ENCODE results near the gene TTLL5. TPM values are rescaled to one million over a fixed set of nuclear protein-coding genes. Genes with fewer than 3 reads are reported as not detected.

Gene TTLL5
- total and polyA plus RNA-seq, 2 of the 4 experiments (the other 2 are of a cell fraction): 11.9 to 16.7 TPM

GRCh38 chr14:75757644-75758402 lies 96.8 kb downstream of the TTLL5 start:
- H3K4me3 ChIP-seq (ENCODE audit: insufficient read depth, low read depth, low read length): no peak overlapping the region
- no peak overlapping the region for H2AK5ac ChIP-seq (ENCODE audit: low read depth, low read length)
- no peak overlapping the region for H4K8ac ChIP-seq (ENCODE audit: low read depth in 2 of 2, low read length in 2 of 2)
- TF ChIP-seq NFE2L2 (IDR thresholded peaks at IDR 0.05; ENCODE audit: low read depth, low read length) (no peak), USF2 (IDR thresholded peaks at IDR 0.05; ENCODE audit: low read depth, low read length) (no peak), MXI1 (IDR thresholded peaks at IDR 0.05; ENCODE audit: borderline replicate concordance, low read depth, low read length) (no peak), RFX5 (IDR thresholded peaks at IDR 0.05; ENCODE audit: low read depth, low read length) (no peak), ELK1 (IDR thresholded peaks at IDR 0.05; ENCODE audit: borderline replicate concordance, low read depth, low read length) (no peak), BHLHE40 (IDR thresholded peaks at IDR 0.05; ENCODE audit: low read depth, low read length) (no peak), CHD1 (IDR thresholded peaks at IDR 0.05; ENCODE audit: low read depth, low read length) (no peak), POLR2A (IDR thresholded peaks at IDR 0.05; ENCODE audit: low read depth, low read length) (no peak), RCOR1 (IDR thresholded peaks at IDR 0.05; ENCODE audit: insufficient replicate concordance, low read length) (no peak), CTCF (conservative IDR thresholded peaks at IDR 0.05; ENCODE audit: low read depth, low read length) (no peak)
- ChIA-PET CTCF (interaction anchor here (0.6 to 1.5 kb wide), 2 partner anchors 16 to 37 kb away, joined by 3 to 4 read pairs; no protein-coding TSS in a partner anchor), POLR2A (ENCODE audit: unreplicated experiment) (no interaction called here)
- no peak overlapping the region for H3K4me2 ChIP-seq (ENCODE audit: low read depth, low read length)
- no peak overlapping the region for H3K14ac ChIP-seq (replicated peaks; ENCODE audit: low read depth, low read length)
- no peak for DNase-seq
- H3K18ac ChIP-seq (ENCODE audit: low read depth, low read length): no peak overlapping the region
- H4K5ac ChIP-seq (ENCODE audit: low read depth, low read length): no peak overlapping the region
- H3K9me3 ChIP-seq (ENCODE audit: control insufficient read depth, insufficient read depth, low read length): no peaks in the 10 kb centered on the region
- in situ Hi-C loops (cut with MboI; ENCODE audit: low sequenced_read_pairs) (no loop called here), dilution Hi-C loops (cut with HindIII; ENCODE audit: low sequenced_read_pairs, unreplicated experiment) (no loop called here), intact Hi-C loops (cut with micrococcal nuclease) (no loop called here)
- no peak overlapping the region for H3K56ac ChIP-seq (ENCODE audit: extremely low read depth, insufficient read depth, low read length)
- no peaks in the 10 kb centered on the region for H3K4me1 ChIP-seq (ENCODE audit: control insufficient read depth, insufficient read depth, low read length)
- no peaks in the 10 kb centered on the region for H3K79me1 ChIP-seq (ENCODE audit: low read depth in 1 of 2, low read length in 2 of 2)
- no peak overlapping the region for H3K27ac ChIP-seq (ENCODE audit: insufficient read depth, low read length)
- no peak for ATAC-seq (ENCODE audit: low read depth)
- H2BK120ac ChIP-seq (ENCODE audit: low read depth, low read length): no peak overlapping the region
- no peak overlapping the region for H2AK9ac ChIP-seq (replicated peaks; ENCODE audit: low read depth, low read length, poor library complexity)
- H3K27me3 ChIP-seq (ENCODE audit: control insufficient read depth, insufficient read depth, low read length): no peaks in the 10 kb centered on the region
- no peak overlapping the region for H3K9ac ChIP-seq (ENCODE audit: low read depth, low read length)
- no CpG with 5 or more reads among the region's 4 CpGs for WGBS, 2 experiments (ENCODE audit: extremely low coverage in 2 of 2, insufficient read length in 1 of 2)
- H3K4ac ChIP-seq (ENCODE audit: low read depth, low read length): no peak overlapping the region
- H4K91ac ChIP-seq (ENCODE audit: insufficient read depth, low read depth, low read length): no peak overlapping the region
- no peaks in the 10 kb centered on the region for H3K36me3 ChIP-seq (ENCODE audit: control insufficient read depth, insufficient read depth, low read length)
- no peaks in the 10 kb centered on the region for H3K9me1 ChIP-seq (ENCODE audit: insufficient read depth, low read length)
- H2BK15ac ChIP-seq (ENCODE audit: low read depth, low read length): no peak overlapping the region
- H2BK5ac ChIP-seq (ENCODE audit: low read depth, low read length, poor library complexity, severe bottlenecking): no peak overlapping the region
- H4K20me1 ChIP-seq (ENCODE audit: insufficient read depth, low read length): no peaks in the 10 kb centered on the region
- no peak overlapping the region for H2AFZ ChIP-seq (replicated peaks; ENCODE audit: low read length, poor library complexity)
- H3K23ac ChIP-seq (ENCODE audit: low read depth, low read length): no peak overlapping the region
- no peak overlapping the region for H2BK20ac ChIP-seq (ENCODE audit: low read depth, low read length)
- BruUV-seq (replicated peaks): no TSS peak
